SU-DHL-6 (cell line): ENCODE results near the gene APOD.

ENCODE experiments used
- H2AFZ ChIP-seq: fragments of 200-600 bp; sonication (generic); 2 replicates; pipeline ENCODE4 v1.6.1; 2014; ENCODE audit warnings: low read depth, mild to moderate bottlenecking, moderate library complexity, mixed read lengths, antibody characterized with exemption, low read length; ENCODE audit not compliant: severe bottlenecking
- H3F3A ChIP-seq: fragments of 200-600 bp; shearing (Covaris generic); 2 replicates; pipeline ENCODE4 v1.6.0; 2016; ENCODE audit warnings: antibody characterized with exemption, mild to moderate bottlenecking; ENCODE audit not compliant: insufficient read depth
- H3K27ac ChIP-seq: fragments of 200-600 bp; sonication (generic); 2 replicates; pipeline ENCODE4 v1.5.1; 2016; ENCODE audit warnings: low read depth, mild to moderate bottlenecking, low read length, moderate library complexity, mixed read lengths
- H3K27me3 ChIP-seq: fragments of 200-600 bp; sonication (generic), shearing (Covaris generic); 2 replicates; pipeline ENCODE4 v1.6.0; 2014; ENCODE audit warnings: mild to moderate bottlenecking, low read length
- H3K36me3 ChIP-seq: fragments of 200-600 bp; sonication (generic); 2 replicates; pipeline ENCODE4 v1.6.1; 2014; ENCODE audit warnings: mild to moderate bottlenecking, low read length, mixed read lengths
- H3K4me2 ChIP-seq: fragments of 300-600, 200-600 bp; shearing (Covaris generic), sonication (generic); 2 replicates; pipeline ENCODE4 v1.6.0; 2014; ENCODE audit warnings: low read length, low read depth, mild to moderate bottlenecking; ENCODE audit not compliant: poor library complexity, severe bottlenecking
- H3K4me3 ChIP-seq: fragments of 200-600 bp; sonication (generic); 2 replicates; pipeline ENCODE4 v1.5.1; 2014; ENCODE audit warnings: antibody characterized with exemption, low read length, mild to moderate bottlenecking, mixed read lengths; ENCODE audit not compliant: insufficient read depth, poor library complexity, severe bottlenecking
- H3K79me2 ChIP-seq: fragments of 200-600 bp; sonication (generic); 2 replicates; pipeline ENCODE4 v1.6.1; 2014; ENCODE audit warnings: mild to moderate bottlenecking, low read length, moderate library complexity; ENCODE audit not compliant: insufficient read depth
- H3K9ac ChIP-seq: fragments of 200-600 bp; sonication (generic); 2 replicates; pipeline ENCODE4 v1.7.0; 2014; ENCODE audit warnings: mild to moderate bottlenecking, low read length
- H3K9me2 ChIP-seq: fragments of 200-600 bp; sonication (generic); replicated peaks from 2 replicates; pipeline ENCODE4 v1.6.1; 2014; ENCODE audit warnings: low read length; ENCODE audit not compliant: insufficient read depth
- H3K9me3 ChIP-seq: fragments of 200-600 bp; sonication (generic); 2 replicates; pipeline ENCODE4 v1.6.1; 2014; ENCODE audit warnings: low read length, mixed read lengths; ENCODE audit not compliant: insufficient read depth
- H4K20me1 ChIP-seq: fragments of 200-600 bp; sonication (generic); 2 replicates; pipeline ENCODE4 v1.6.1; 2014; ENCODE audit warnings: low read depth, mild to moderate bottlenecking, antibody characterized with exemption, low read length, moderate library complexity, mixed read lengths
- EZH2phosphoT487 ChIP-seq: fragments of 200-600 bp; sonication (generic), shearing (Covaris generic); conservative IDR thresholded peaks from 2 replicates; pipeline ENCODE4 v1.6.1; 2018; ENCODE audit warnings: mild to moderate bottlenecking, antibody characterized with exemption, low read length, moderate library complexity, mixed read lengths
- TF ChIP-seq, protein P1 (sequence below): fragments of 200-600 bp; sonication (generic); IDR thresholded peaks from one replicate; pipeline ENCODE4 v1.5.1; 2017; ENCODE audit warnings: antibody characterized with exemption, mild to moderate bottlenecking, low read length, moderate library complexity; ENCODE audit not compliant: insufficient read depth, poor library complexity, severe bottlenecking

Gene APOD

DNA sequence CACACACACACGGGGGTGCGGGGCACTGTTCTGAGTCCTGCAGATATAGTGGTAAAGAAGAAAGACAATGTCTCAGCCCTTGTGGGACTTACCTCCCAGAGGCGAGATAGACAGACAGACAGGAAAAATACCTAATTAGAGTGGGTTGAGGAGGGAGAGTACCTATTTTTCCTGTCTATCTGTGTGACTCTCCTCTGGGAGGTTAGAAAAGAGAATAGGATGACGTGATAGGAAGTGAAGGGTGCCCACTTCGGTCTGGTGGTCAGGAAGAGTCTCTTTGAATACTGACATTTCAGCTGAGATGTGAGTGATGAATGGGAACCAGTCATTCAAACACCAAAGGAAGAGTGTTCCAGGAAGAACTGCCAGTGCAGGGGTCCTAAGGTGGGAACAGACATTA lies 4.1 kb upstream of the APOD start:
- Histone ChIP-seq H3K9me3 (no peaks in the 10 kb centered on the region), H3K9me2 (no peaks in the 10 kb centered on the region), H4K20me1 (no peaks in the 10 kb centered on the region), H3F3A (0 out of 2 replicates have a peak, but pooled peaks cover 17% of the 10 kb centered on the region), H3K9ac (0 out of 2 replicates have a peak overlapping the region, but pooled peaks have one; percentile 7), H3K27ac (peak overlapping the region; percentile 76), H3K79me2 (no peaks in the 10 kb centered on the region), H2AFZ (no peak overlapping the region), H3K4me3 (no peak overlapping the region), H3K4me2 (peak overlapping the region; percentile 7), H3K27me3 (no peaks in the 10 kb centered on the region), H3K36me3 (no peaks in the 10 kb centered on the region)
- TF ChIP-seq EZH2phosphoT487, result no peak
- TF ChIP-seq, protein P1, sequence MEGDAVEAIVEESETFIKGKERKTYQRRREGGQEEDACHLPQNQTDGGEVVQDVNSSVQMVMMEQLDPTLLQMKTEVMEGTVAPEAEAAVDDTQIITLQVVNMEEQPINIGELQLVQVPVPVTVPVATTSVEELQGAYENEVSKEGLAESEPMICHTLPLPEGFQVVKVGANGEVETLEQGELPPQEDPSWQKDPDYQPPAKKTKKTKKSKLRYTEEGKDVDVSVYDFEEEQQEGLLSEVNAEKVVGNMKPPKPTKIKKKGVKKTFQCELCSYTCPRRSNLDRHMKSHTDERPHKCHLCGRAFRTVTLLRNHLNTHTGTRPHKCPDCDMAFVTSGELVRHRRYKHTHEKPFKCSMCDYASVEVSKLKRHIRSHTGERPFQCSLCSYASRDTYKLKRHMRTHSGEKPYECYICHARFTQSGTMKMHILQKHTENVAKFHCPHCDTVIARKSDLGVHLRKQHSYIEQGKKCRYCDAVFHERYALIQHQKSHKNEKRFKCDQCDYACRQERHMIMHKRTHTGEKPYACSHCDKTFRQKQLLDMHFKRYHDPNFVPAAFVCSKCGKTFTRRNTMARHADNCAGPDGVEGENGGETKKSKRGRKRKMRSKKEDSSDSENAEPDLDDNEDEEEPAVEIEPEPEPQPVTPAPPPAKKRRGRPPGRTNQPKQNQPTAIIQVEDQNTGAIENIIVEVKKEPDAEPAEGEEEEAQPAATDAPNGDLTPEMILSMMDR, result no peak

DNA sequence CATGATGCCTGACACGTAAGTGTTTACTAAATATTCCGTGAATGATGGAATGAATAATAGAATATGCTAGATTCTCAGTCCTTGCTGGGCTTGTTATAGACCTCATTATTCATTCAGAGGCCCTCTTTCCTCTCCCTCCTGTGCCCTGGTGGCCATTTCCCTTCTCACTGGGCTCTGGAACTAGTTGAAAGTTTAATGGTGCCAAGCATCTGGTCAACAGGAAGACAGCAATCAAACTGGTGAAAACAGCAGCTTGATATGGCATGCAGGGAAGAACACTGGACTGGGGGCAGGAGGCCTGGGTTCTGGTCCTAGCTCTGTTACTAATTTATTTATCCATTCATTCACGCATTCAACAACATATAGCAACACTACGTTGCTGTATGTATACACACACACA lies 3.7 kb upstream of the APOD start:
- TF ChIP-seq, protein P1, result no peak
- no peak for TF ChIP-seq EZH2phosphoT487
- Histone ChIP-seq H2AFZ (no peak overlapping the region), H3K79me2 (no peaks in the 10 kb centered on the region), H3K4me2 (no peak overlapping the region), H3K9me3 (no peaks in the 10 kb centered on the region), H3K27ac (0 out of 2 replicates have a peak overlapping the region, but pooled peaks have one; percentile 5), H3K9me2 (no peaks in the 10 kb centered on the region), H3K4me3 (no peak overlapping the region), H4K20me1 (no peaks in the 10 kb centered on the region), H3K9ac (no peak overlapping the region), H3F3A (0 out of 2 replicates have a peak, but pooled peaks cover 17% of the 10 kb centered on the region), H3K27me3 (no peaks in the 10 kb centered on the region), H3K36me3 (no peaks in the 10 kb centered on the region)

DNA sequence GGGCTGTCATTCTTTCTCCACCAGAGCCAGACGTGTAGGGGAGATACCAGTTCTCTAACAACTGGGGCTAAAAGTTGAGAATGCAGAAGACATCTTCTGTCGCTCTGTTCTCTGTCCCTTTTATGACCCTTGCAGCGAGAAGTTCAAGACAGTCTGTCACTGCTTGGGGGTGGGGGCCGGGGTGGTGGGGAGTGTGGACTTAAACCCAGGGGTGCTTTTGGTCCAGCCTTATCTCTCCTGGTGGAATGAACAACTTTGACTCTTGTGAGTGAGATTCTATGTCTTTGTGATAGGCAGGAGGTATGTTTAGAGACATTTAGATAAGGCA lies 767 bp upstream of the APOD start:
- peak overlapping the region; percentile 75 for H3K27ac ChIP-seq
- H2AFZ ChIP-seq, result no peak overlapping the region
- no peaks in the 10 kb centered on the region for H3K36me3 ChIP-seq
- H4K20me1 ChIP-seq, result no peaks in the 10 kb centered on the region
- H3K9ac ChIP-seq, result peak overlapping the region; percentile 57; the same call in 1 of the 2 replicates
- H3K4me3 ChIP-seq, result no peak overlapping the region
- H3K9me2 ChIP-seq, result no peaks in the 10 kb centered on the region
- 0 out of 2 replicates have a peak, but pooled peaks cover 17% of the 10 kb centered on the region for H3F3A ChIP-seq
- no peaks in the 10 kb centered on the region for H3K27me3 ChIP-seq
- TF ChIP-seq, protein P1, result no peak
- no peak for TF ChIP-seq EZH2phosphoT487
- H3K79me2 ChIP-seq, result no peaks in the 10 kb centered on the region
- H3K4me2 ChIP-seq, result peak overlapping the region; percentile 86
- no peaks in the 10 kb centered on the region for H3K9me3 ChIP-seq
